Measurements from ENCODE around the gene S1PR3. TPM values are rescaled to one million over a fixed set of nuclear protein-coding genes. Genes with fewer than 3 reads are reported as not detected.

S1PR3 gene
- total and polyA plus RNA-seq, 4 donors: 1.4 to 4.5 (median 2.9) TPM

DNA sequence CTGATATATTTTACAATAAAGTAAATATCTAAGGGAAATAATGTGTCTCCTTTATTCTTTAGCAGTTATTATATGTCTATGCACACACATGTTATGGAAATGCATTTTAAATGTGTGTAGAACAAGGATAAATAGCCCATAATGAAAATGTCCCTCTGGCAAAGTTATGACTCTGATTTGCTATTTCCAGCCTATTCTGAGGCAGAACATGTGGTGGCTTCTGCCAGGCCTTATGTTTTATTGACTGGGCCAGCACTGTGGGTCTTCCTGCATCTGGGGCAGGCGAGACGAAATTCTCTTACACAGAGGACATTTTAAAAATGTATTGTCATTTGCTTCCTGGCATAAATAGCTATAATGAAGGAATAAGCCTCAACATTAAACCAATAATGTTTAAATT, 52.8 kb downstream of the S1PR3 start:
- H3K9ac ChIP-seq (ENCODE audit: low read depth in 1 of 2, low read length in 2 of 2): no peak overlapping the region
- WGBS: 94% methylated on average over 2 of the region's 2 CpGs
- no peak for TF ChIP-seq RXRA (IDR thresholded peaks at IDR 0.05)
- TF ChIP-seq, protein P1, sequence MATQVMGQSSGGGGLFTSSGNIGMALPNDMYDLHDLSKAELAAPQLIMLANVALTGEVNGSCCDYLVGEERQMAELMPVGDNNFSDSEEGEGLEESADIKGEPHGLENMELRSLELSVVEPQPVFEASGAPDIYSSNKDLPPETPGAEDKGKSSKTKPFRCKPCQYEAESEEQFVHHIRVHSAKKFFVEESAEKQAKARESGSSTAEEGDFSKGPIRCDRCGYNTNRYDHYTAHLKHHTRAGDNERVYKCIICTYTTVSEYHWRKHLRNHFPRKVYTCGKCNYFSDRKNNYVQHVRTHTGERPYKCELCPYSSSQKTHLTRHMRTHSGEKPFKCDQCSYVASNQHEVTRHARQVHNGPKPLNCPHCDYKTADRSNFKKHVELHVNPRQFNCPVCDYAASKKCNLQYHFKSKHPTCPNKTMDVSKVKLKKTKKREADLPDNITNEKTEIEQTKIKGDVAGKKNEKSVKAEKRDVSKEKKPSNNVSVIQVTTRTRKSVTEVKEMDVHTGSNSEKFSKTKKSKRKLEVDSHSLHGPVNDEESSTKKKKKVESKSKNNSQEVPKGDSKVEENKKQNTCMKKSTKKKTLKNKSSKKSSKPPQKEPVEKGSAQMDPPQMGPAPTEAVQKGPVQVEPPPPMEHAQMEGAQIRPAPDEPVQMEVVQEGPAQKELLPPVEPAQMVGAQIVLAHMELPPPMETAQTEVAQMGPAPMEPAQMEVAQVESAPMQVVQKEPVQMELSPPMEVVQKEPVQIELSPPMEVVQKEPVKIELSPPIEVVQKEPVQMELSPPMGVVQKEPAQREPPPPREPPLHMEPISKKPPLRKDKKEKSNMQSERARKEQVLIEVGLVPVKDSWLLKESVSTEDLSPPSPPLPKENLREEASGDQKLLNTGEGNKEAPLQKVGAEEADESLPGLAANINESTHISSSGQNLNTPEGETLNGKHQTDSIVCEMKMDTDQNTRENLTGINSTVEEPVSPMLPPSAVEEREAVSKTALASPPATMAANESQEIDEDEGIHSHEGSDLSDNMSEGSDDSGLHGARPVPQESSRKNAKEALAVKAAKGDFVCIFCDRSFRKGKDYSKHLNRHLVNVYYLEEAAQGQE (IDR thresholded peaks at IDR 0.05): no peak
- H3K4me1 ChIP-seq (ENCODE audit: control insufficient read depth in 4 of 4, insufficient read depth in 4 of 4, low read length in 3 of 4): no peaks in the 10 kb centered on the region
- no peaks in the 10 kb centered on the region for H3K36me3 ChIP-seq (ENCODE audit: control insufficient read depth in 4 of 4, insufficient read depth in 3 of 4, low read depth in 1 of 4, low read length in 3 of 4)
- H3K4me3 ChIP-seq (ENCODE audit: low read depth in 1 of 3, low read length in 3 of 3): no peak overlapping the region
- H3K9me3 ChIP-seq (ENCODE audit: control insufficient read depth in 4 of 4, low read length in 3 of 4): no peaks in the 10 kb centered on the region
- no peaks in the 10 kb centered on the region for H3K27me3 ChIP-seq (ENCODE audit: control insufficient read depth in 4 of 4, insufficient read depth in 4 of 4, low read length in 3 of 4)
- no peak overlapping the region for H3K27ac ChIP-seq (ENCODE audit: low read depth in 1 of 2, low read length in 2 of 2)
- DNase-seq (ENCODE audit: low spot score): no peak

DNA sequence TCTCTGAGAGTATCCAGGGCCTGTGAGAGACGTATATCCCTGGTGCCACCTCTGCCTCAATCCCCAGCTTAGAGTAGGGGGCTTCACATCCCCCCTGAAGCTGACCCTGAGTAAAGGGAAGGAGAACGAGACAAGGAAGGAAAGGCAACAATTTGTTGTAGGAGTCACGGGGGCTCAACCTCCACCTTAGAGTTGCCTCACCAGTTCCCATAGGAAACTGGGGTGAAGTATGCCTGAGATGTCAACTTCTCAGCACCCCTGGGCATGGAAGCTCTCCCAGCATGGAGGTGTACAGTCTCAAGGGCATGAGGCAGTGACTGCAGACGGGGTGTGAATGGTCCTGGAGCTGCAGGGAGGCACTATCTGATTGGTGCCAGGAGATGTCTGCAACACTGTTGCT, 53.6 kb downstream of the S1PR3 start:
- Histone ChIP-seq H3K4me3 (ENCODE audit: low read depth in 1 of 3, low read length in 3 of 3) (no peak overlapping the region), H3K27ac (ENCODE audit: low read depth in 1 of 2, low read length in 2 of 2) (no peak overlapping the region), H3K27me3 (ENCODE audit: control insufficient read depth in 4 of 4, insufficient read depth in 4 of 4, low read length in 3 of 4) (no peaks in the 10 kb centered on the region), H3K4me1 (ENCODE audit: control insufficient read depth in 4 of 4, insufficient read depth in 4 of 4, low read length in 3 of 4) (no peaks in the 10 kb centered on the region), H3K9ac (ENCODE audit: low read depth in 1 of 2, low read length in 2 of 2) (no peak overlapping the region), H3K9me3 (ENCODE audit: control insufficient read depth in 4 of 4, low read length in 3 of 4) (no peaks in the 10 kb centered on the region), H3K36me3 (ENCODE audit: control insufficient read depth in 4 of 4, insufficient read depth in 3 of 4, low read depth in 1 of 4, low read length in 3 of 4) (no peaks in the 10 kb centered on the region)
- DNase-seq (ENCODE audit: low spot score): no peak
- TF ChIP-seq, protein P2, sequence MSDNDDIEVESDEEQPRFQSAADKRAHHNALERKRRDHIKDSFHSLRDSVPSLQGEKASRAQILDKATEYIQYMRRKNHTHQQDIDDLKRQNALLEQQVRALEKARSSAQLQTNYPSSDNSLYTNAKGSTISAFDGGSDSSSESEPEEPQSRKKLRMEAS (IDR thresholded peaks at IDR 0.05): no peak
- TF ChIP-seq EGR1 (IDR thresholded peaks at IDR 0.05; ENCODE audit: low read depth in 2 of 2): no peak
- TF ChIP-seq, protein P3, sequence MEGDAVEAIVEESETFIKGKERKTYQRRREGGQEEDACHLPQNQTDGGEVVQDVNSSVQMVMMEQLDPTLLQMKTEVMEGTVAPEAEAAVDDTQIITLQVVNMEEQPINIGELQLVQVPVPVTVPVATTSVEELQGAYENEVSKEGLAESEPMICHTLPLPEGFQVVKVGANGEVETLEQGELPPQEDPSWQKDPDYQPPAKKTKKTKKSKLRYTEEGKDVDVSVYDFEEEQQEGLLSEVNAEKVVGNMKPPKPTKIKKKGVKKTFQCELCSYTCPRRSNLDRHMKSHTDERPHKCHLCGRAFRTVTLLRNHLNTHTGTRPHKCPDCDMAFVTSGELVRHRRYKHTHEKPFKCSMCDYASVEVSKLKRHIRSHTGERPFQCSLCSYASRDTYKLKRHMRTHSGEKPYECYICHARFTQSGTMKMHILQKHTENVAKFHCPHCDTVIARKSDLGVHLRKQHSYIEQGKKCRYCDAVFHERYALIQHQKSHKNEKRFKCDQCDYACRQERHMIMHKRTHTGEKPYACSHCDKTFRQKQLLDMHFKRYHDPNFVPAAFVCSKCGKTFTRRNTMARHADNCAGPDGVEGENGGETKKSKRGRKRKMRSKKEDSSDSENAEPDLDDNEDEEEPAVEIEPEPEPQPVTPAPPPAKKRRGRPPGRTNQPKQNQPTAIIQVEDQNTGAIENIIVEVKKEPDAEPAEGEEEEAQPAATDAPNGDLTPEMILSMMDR (IDR thresholded peaks at IDR 0.05; ENCODE audit: low read depth, low read length, missing input control): no peak
- TF ChIP-seq, protein P4, sequence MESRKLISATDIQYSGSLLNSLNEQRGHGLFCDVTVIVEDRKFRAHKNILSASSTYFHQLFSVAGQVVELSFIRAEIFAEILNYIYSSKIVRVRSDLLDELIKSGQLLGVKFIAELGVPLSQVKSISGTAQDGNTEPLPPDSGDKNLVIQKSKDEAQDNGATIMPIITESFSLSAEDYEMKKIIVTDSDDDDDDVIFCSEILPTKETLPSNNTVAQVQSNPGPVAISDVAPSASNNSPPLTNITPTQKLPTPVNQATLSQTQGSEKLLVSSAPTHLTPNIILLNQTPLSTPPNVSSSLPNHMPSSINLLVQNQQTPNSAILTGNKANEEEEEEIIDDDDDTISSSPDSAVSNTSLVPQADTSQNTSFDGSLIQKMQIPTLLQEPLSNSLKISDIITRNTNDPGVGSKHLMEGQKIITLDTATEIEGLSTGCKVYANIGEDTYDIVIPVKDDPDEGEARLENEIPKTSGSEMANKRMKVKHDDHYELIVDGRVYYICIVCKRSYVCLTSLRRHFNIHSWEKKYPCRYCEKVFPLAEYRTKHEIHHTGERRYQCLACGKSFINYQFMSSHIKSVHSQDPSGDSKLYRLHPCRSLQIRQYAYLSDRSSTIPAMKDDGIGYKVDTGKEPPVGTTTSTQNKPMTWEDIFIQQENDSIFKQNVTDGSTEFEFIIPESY (IDR thresholded peaks at IDR 0.05): no peak
- TF ChIP-seq FOXA2 (IDR thresholded peaks at IDR 0.05): no peak
- WGBS: 83% methylated on average over 4 of the region's 4 CpGs

DNA sequence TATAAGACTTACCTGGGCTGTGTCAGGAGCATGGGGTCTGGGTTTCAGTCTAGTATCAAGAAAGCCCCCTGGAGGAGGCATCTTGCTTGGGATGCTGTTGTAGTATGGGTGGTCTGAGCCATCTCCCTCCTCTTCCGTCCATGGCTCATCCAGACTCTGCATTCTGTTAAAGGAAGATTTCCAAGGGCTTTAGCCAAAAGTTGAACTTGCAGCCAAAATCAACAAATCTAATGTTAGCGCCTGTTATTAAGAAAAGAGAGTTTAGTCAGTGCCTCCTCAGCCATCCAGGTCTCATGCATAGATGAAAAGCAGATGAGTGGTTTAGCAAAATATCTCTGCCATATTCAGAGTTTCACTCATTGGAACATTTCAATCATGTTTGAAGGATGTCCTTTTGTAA, 55.6 kb downstream of the S1PR3 start:
- WGBS: 91% methylated on average over 2 of the region's 2 CpGs
- Histone ChIP-seq H3K4me3 (ENCODE audit: low read depth in 1 of 3, low read length in 3 of 3) (no peak overlapping the region), H3K27ac (ENCODE audit: low read depth in 1 of 2, low read length in 2 of 2) (no peak overlapping the region), H3K9ac (ENCODE audit: low read depth in 1 of 2, low read length in 2 of 2) (no peak overlapping the region), H3K4me1 (ENCODE audit: control insufficient read depth in 4 of 4, insufficient read depth in 4 of 4, low read length in 3 of 4) (no peaks in the 10 kb centered on the region), H3K9me3 (ENCODE audit: control insufficient read depth in 4 of 4, low read length in 3 of 4) (no peaks in the 10 kb centered on the region), H3K36me3 (ENCODE audit: control insufficient read depth in 4 of 4, insufficient read depth in 3 of 4, low read depth in 1 of 4, low read length in 3 of 4) (no peaks in the 10 kb centered on the region), H3K27me3 (ENCODE audit: control insufficient read depth in 4 of 4, insufficient read depth in 4 of 4, low read length in 3 of 4) (no peaks in the 10 kb centered on the region)
- no peak for DNase-seq (ENCODE audit: low spot score)
- TF ChIP-seq SP1 (IDR thresholded peaks at IDR 0.05) (no peak), FOXA1 (IDR thresholded peaks at IDR 0.05) (no peak), HNF4A (conservative IDR thresholded peaks at IDR 0.05) (no peak), RXRA (IDR thresholded peaks at IDR 0.05) (no peak), GABPA (IDR thresholded peaks at IDR 0.05 in 1 of 2, conservative IDR thresholded peaks at IDR 0.05 in 1 of 2) (no peak), FOXA2 (IDR thresholded peaks at IDR 0.05) (no peak), EGR1 (IDR thresholded peaks at IDR 0.05; ENCODE audit: low read depth in 2 of 2) (no peak), HNF4G (IDR thresholded peaks at IDR 0.05) (no peak), JUND (IDR thresholded peaks at IDR 0.05) (no peak)
- TF ChIP-seq, protein P1 (IDR thresholded peaks at IDR 0.05): no peak
- TF ChIP-seq, protein P4 (IDR thresholded peaks at IDR 0.05): no peak
